ENCODE data around the gene HOXA5.

Gene HOXA5

DNA sequence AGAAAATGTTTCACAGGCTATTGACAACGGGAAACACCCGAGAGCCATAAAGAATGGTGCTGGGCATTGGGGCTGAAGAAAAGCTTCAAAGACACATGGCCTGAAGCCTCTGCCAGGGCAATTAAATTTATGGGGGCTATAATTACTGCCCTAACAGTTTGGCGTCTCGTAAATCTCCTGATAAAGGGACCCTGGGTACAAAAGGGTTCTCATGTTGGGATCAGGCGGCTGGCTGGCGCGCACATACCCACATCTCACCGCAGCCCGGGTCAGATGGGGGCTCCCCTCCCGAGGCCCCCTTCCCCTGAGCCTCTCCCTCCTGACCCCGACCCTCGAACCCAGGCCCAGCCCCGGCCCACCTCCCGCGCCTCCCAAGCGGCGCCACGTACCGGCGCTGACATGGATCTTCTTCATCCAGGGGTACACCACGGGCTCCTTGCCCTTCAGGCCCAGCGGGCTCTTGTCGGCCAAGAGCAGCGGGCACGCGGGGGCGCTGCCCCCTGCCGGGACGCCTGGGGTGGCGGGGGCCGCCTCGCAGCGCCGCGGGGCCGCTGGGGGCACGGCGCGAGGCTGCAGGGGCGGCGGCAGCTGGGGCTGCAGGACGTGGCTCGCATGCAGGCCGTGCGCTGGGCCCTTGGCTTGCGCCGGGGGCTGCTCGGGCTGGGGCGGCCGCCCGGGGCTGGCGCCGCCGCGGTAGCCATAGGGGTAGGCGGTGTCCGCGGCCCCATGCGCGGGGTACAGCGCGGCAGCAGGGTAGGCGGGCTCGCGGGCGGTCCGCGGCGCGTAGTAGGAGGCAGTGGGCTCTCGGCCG is 13.5 kb downstream of the HOXA5 start:
- CTCF ChIA-PET, result interaction anchor here (0.6 to 1.8 kb wide), 5 partner anchors 12 to 778 kb away, joined by 3 to 8 read pairs (median 5); no protein-coding TSS in a partner anchor
- POLR2A ChIA-PET (ENCODE audit: low non-redundant PET), result interaction anchor here (0.6 kb wide), 1 partner anchor 1470 kb away, joined by 3 read pairs; no protein-coding TSS in a partner anchor
- peak overlapping the region; percentile 90 for H3K27ac ChIP-seq
- TF ChIP-seq CTCF (conservative IDR thresholded peaks at IDR 0.05; ENCODE audit: low read depth), result peak; percentile 82
- DNase-seq (ENCODE audit: low spot score), result no peak

DNA sequence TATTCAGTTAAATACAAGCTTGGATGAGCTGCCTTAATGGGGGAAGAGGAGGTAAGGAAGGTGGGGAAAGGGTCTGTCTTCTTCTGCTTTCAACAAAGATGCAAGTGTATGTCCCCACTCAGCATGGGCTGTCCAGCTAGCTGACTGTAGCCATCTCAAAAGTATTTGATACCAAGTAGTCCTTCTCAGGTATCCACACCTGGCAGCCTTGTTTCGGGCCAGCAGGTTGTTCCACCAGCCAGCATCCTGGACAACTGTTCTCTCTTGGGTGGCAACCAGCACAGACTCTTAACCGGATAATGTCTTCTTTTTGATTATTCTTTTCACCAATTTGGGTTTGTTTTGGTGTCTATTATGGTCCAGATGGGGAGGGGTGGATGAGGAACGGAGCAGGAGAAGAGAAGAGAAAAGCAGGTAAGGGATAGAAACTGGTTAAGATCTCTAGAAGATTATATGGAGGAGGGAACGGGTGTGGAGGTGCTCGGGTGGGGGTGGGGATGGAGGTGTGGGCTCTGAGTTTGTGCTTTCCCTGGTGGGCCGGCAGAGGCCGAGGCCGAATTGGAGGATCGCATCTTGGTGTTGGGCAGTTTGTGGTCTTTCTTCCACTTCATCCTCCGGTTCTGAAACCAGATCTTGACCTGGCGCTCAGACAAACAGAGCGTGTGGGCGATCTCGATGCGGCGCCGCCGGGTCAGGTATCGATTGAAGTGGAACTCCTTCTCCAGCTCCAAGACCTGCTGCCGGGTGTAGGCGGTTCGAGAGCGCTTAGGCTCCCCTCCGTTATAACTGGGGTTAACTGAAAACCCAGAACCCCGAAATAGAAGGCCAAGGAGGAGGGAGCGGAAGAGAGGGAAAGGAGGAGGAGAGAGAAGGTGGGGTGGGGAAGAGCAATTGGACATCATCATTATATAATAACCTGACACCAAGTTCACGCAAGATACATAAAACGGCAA is 14.4 kb downstream of the HOXA5 start:
- H3K27ac ChIP-seq, result no peak overlapping the region
- no peak for TF ChIP-seq CTCF (conservative IDR thresholded peaks at IDR 0.05; ENCODE audit: low read depth)
- CTCF ChIA-PET, result interaction anchor here (0.6 to 0.7 kb wide), 2 partner anchors 103 to 777 kb away, joined by 4 to 6 read pairs; no protein-coding TSS in a partner anchor
- POLR2A ChIA-PET (ENCODE audit: low non-redundant PET), result no interaction called here
- no peak for DNase-seq (ENCODE audit: low spot score)

GRCh38 chr7:27128034-27128433 is 15.4 kb downstream of the HOXA5 start:
- no peak for DNase-seq (ENCODE audit: low spot score)
- CTCF ChIA-PET, result no interaction called here

GRCh38 chr7:27126596-27127327 is 16.7 kb downstream of the HOXA5 start:
- ChIA-PET CTCF (interaction anchor here (0.6 kb wide), 1 partner anchor 440 kb away, joined by 3 read pairs; no protein-coding TSS in a partner anchor), POLR2A (ENCODE audit: low non-redundant PET) (no interaction called here)
- H3K27ac ChIP-seq, result no peak overlapping the region
- TF ChIP-seq CTCF (conservative IDR thresholded peaks at IDR 0.05; ENCODE audit: low read depth), result no peak
- DNase-seq (ENCODE audit: low spot score), result no peak

More at GRCh38 chr7:27128034-27128433, 15.4 kb downstream of the HOXA5 start:
- POLR2A ChIA-PET (ENCODE audit: low non-redundant PET), result no interaction called here
- no peak overlapping the region for H3K27ac ChIP-seq
- no peak for TF ChIP-seq CTCF (conservative IDR thresholded peaks at IDR 0.05; ENCODE audit: low read depth)

DNA sequence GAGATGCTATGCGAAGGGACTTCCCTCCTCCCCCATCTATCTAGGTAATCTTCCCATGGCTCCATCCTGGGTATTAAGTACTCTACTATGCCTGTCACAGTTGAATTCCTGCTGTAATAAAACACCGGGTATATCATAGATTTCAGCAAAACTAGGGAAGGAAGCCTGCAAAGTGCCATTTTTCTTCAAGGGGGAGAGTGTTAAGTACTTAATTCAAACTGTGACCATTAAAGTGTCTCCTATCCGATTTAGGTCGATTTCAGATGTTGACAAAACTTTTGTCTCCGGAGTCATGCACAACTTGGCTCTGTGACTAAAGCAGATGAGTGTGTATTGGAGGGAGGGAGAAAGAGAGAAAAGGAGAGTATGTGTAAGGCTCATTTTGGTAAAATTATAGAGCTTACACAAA is 17.5 kb downstream of the HOXA5 start:
- DNase-seq (ENCODE audit: low spot score), result no peak
- H3K27ac ChIP-seq, result no peak overlapping the region
- TF ChIP-seq CTCF (conservative IDR thresholded peaks at IDR 0.05; ENCODE audit: low read depth), result no peak
- ChIA-PET CTCF (no interaction called here), POLR2A (ENCODE audit: low non-redundant PET) (no interaction called here)

All from RWPE1 (cell line).